ENCODE measurements around the gene GGN. TPM values are rescaled to one million over a fixed set of nuclear protein-coding genes. Genes with fewer than 3 reads are reported as not detected.
A peak's percentile ranks its signal among the peaks of the same experiment; 100 is the strongest.

GGN gene
- total and polyA plus RNA-seq, 9 of the 15 experiments (the other 6 are each of a cell fraction or from before 2014, with no cell fraction given), result 0.15 to 0.33 TPM; not detected in 7

DNA sequence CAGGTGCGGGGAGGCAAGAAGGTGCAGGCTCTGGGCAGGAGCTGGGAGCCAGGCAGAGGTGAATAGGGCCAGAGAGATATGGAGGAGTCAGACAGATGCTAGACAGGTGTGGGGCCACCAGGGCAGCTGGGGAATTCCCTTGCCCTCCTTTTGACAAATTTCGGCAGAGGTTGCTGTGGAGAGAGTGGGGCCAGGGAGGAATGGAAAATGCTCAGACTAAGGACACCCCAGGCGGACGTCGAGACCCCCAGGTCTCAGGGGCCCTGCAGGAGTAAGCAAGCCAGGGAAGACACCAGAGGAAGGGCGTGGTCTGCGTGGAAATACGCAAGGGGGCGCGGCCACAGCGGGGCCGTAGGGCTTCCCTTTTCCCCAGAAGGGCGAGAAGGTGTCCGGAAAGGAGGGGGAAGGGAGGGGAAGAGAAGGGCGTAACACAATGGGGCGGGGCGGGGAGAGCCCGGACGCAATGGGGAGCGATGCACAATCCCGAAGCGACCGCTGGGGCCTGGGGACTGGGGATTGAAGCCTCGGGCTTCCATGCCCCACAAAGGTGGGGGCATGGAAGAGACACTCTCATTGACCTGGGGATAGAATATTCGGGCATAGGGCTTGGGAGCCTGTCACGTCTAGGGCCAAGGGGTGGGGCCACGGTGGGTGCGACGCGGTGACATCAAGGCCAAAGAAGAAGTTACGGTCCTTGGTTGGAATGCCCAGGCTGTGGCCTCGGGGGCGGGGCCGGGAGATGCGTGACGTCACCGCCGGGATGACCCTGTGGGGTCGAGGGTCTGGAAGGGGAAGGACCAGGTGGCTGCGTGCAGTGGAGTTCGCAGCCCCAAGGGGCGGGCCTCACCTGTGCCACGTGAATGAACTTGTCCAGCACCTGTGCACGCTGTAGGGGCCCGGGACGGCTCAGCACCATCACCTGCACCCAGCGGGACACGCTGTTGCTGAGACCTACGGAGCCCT lies 30.0 kb upstream of the GGN start (continued):
- TF ChIP-seq, protein P1, sequence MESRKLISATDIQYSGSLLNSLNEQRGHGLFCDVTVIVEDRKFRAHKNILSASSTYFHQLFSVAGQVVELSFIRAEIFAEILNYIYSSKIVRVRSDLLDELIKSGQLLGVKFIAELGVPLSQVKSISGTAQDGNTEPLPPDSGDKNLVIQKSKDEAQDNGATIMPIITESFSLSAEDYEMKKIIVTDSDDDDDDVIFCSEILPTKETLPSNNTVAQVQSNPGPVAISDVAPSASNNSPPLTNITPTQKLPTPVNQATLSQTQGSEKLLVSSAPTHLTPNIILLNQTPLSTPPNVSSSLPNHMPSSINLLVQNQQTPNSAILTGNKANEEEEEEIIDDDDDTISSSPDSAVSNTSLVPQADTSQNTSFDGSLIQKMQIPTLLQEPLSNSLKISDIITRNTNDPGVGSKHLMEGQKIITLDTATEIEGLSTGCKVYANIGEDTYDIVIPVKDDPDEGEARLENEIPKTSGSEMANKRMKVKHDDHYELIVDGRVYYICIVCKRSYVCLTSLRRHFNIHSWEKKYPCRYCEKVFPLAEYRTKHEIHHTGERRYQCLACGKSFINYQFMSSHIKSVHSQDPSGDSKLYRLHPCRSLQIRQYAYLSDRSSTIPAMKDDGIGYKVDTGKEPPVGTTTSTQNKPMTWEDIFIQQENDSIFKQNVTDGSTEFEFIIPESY (CRISPR knock-in tag; IDR thresholded peaks at IDR 0.05), result no peak
- TF ChIP-seq ZNF431 (CRISPR knock-in tag; IDR thresholded peaks at IDR 0.05), result no peak
- TF ChIP-seq SP2 (IDR thresholded peaks at IDR 0.05; ENCODE audit: extremely low read depth, low read depth, low read length, poor library complexity, severe bottlenecking), result no peak
- no peak for TF ChIP-seq BRD4 (IDR thresholded peaks at IDR 0.05)
- TF ChIP-seq, protein P2, sequence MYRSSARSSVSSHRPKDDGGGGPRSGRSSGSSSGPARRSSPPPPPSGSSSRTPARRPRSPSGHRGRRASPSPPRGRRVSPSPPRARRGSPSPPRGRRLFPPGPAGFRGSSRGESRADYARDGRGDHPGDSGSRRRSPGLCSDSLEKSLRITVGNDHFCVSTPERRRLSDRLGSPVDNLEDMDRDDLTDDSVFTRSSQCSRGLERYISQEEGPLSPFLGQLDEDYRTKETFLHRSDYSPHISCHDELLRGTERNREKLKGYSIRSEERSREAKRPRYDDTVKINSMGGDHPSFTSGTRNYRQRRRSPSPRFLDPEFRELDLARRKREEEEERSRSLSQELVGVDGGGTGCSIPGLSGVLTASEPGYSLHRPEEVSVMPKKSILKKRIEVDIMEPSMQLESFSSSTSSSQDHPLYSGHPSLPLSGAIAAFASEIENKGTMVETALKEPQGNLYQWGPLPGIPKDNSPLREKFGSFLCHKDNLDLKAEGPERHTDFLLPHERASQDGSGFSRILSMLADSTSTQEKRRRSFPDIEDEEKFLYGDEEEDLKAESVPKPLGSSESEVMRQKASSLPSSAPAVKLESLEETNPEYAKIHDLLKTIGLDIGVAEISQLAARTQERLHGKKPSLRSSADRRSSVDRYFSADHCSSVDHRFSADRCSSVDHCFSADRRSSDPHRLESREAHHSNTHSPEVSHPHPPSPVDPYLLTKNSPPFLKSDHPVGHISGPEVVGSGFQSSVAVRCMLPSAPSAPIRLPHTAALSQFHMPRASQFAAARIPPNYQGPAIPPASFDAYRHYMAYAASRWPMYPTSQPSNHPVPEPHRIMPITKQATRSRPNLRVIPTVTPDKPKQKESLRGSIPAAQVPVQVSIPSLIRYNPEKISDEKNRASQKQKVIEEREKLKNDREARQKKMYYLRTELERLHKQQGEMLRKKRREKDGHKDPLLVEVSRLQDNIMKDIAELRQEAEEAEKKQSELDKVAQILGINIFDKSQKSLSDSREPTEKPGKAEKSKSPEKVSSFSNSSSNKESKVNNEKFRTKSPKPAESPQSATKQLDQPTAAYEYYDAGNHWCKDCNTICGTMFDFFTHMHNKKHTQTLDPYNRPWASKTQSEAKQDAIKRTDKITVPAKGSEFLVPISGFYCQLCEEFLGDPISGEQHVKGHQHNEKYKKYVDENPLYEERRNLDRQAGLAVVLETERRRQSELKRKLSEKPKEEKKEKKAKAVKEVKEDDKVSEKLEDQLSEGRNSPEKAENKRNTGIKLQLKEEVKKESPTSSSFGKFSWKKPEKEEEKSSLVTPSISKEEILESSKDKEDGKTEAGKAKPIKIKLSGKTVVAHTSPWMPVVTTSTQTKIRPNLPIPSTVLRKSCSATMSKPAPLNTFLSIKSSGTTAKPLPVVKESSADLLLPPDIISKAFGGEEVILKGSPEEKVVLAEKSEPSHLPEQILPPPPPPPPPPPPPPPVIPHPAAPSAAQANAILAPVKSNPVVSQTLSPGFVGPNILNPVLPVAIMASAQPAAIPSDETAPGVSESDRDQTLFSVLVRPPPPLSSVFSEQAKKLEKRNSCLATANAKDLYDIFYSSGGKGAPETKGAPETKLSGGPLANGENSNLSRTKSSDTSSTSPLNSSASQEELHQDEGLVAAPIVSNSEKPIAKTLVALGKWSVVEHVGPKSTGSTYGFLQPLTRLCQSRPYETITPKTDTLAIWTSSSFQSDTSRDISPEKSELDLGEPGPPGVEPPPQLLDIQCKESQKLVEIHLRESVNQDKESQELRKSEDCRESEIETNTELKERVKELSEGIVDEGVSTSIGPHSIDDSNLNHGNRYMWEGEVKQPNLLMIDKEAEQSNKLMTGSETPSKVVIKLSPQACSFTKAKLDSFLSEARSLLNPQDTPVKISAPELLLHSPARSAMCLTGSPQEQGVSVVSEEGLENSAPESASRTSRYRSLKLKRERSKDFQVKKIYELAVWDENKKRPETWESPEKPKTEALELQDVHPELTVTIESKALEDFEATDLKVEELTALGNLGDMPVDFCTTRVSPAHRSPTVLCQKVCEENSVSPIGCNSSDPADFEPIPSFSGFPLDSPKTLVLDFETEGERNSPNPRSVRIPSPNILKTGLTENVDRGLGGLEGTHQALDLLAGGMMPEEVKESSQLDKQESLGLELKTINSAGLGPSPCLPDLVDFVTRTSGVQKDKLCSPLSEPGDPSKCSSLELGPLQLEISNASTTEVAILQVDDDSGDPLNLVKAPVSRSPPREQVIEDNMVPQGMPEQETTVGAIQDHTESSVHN (IDR thresholded peaks at IDR 0.05; ENCODE audit: borderline replicate concordance in 1 of 2, low read depth in 1 of 2), result no peak
- TF ChIP-seq JUNB (CRISPR knock-in tag; conservative IDR thresholded peaks at IDR 0.05), result no peak
- no peak for TF ChIP-seq ZSCAN32 (CRISPR knock-in tag; IDR thresholded peaks at IDR 0.05)
- TF ChIP-seq ARNT (IDR thresholded peaks at IDR 0.05), result no peak
- TF ChIP-seq HIVEP1 (CRISPR knock-in tag; IDR thresholded peaks at IDR 0.05), result 0 out of 2 replicates have a peak, but pooled peaks have one; percentile 70
- no peak for TF ChIP-seq CHD4 (IDR thresholded peaks at IDR 0.05; ENCODE audit: insufficient read depth, insufficient replicate concordance, low read depth, low read length, poor library complexity, severe bottlenecking)
- TF ChIP-seq, protein P3, sequence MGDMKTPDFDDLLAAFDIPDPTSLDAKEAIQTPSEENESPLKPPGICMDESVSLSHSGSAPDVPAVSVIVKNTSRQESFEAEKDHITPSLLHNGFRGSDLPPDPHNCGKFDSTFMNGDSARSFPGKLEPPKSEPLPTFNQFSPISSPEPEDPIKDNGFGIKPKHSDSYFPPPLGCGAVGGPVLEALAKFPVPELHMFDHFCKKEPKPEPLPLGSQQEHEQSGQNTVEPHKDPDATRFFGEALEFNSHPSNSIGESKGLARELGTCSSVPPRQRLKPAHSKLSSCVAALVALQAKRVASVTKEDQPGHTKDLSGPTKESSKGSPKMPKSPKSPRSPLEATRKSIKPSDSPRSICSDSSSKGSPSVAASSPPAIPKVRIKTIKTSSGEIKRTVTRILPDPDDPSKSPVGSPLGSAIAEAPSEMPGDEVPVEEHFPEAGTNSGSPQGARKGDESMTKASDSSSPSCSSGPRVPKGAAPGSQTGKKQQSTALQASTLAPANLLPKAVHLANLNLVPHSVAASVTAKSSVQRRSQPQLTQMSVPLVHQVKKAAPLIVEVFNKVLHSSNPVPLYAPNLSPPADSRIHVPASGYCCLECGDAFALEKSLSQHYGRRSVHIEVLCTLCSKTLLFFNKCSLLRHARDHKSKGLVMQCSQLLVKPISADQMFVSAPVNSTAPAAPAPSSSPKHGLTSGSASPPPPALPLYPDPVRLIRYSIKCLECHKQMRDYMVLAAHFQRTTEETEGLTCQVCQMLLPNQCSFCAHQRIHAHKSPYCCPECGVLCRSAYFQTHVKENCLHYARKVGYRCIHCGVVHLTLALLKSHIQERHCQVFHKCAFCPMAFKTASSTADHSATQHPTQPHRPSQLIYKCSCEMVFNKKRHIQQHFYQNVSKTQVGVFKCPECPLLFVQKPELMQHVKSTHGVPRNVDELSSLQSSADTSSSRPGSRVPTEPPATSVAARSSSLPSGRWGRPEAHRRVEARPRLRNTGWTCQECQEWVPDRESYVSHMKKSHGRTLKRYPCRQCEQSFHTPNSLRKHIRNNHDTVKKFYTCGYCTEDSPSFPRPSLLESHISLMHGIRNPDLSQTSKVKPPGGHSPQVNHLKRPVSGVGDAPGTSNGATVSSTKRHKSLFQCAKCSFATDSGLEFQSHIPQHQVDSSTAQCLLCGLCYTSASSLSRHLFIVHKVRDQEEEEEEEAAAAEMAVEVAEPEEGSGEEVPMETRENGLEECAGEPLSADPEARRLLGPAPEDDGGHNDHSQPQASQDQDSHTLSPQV (IDR thresholded peaks at IDR 0.05), result no peak

Measured in K562 (cell line).